K562 (cell line): ENCODE data around the gene APOB. TPM values are rescaled to one million over a fixed set of nuclear protein-coding genes. Genes with fewer than 3 reads are reported as not detected.

ENCODE experiments used
- ATAC-seq: fragments of 200-7000 bp; cut with Tn5 transposase; 3 replicates; pipeline ENCODE4 v1.9.1; 2020; ENCODE audit warnings: moderate library complexity
- BruUV-seq: library from RNA; stranded (reverse); fragments of 400-500 nt; replicated peaks from 2 replicates; lab custom pipeline; 2021; lab: Mats Ljungman, UMichigan
- CTCF ChIA-PET: fragments of 300-600 bp; formaldehyde crosslinking; extraction: SDS; loops from one replicate; lab custom pipeline; 2021; ENCODE audit warnings: low intra/inter-chr PET ratio; lab: Yijun Ruan, JAX
- POLR2A ChIA-PET: fragments of 300-600, 350-650 bp; sonication (Branson Sonifier 250); formaldehyde crosslinking; extraction: SDS; loops from one replicate; lab custom pipeline; 2021; ENCODE audit warnings: antibody characterized with exemption, inconsistent platforms; lab: Yijun Ruan, JAX
- DNase-seq, 4 experiments: peaks; one replicate each; pipeline versions ENCODE4 v3.0.0 to v3.0.0-alpha.2; 2011 to 2018; ENCODE audit warnings: low spot score in 3 of 4, mixed read lengths in 3 of 4; ENCODE audit errors: extremely low read depth in 1 of 4
- FAIRE-seq: peaks from 2 replicates; lab custom pipeline; 2011; peaks lifted over from hg19 to GRCh38; lab: Jason Lieb, UNC
- H2AFZ ChIP-seq: 2 replicates; pipeline ENCODE4 v1.6.0; 2011; ENCODE audit warnings: low read depth, low read length, control low read depth, inconsistent platforms
- H3K27ac ChIP-seq: fragments of 200-600 bp; 3 replicates; pipeline ENCODE4 v1.8.0; 2011; ENCODE audit warnings: low read depth, mild to moderate bottlenecking, control low read depth, inconsistent platforms, low read length, moderate library complexity, mixed read lengths; ENCODE audit errors: extremely low read depth
- H3K27me3 ChIP-seq, 2 experiments: fragments of 300-600 bp in 1 of 2; 2 replicates in 1 of 2; 3 replicates in 1 of 2; pipeline versions ENCODE4 v1.6.0 to v1.8.0; 2011; ENCODE audit warnings: inconsistent platforms in 2 of 2, low read length in 2 of 2, mild to moderate bottlenecking in 1 of 2, mixed read lengths in 1 of 2, moderate library complexity in 1 of 2; ENCODE audit not compliant: control insufficient read depth in 2 of 2, insufficient read depth in 2 of 2
- H3K36me3 ChIP-seq: fragments of 300-600 bp; 3 replicates; pipeline ENCODE4 v1.8.0; 2011; ENCODE audit warnings: mild to moderate bottlenecking, low read length, inconsistent platforms; ENCODE audit not compliant: control insufficient read depth, insufficient read depth
- H3K4me1 ChIP-seq, 2 experiments: fragments of 200-600 bp in 1 of 2; replicated peaks in 1 of 2; 2 replicates in 1 of 2; 3 replicates in 1 of 2; pipeline versions ENCODE4 v1.5.1 to v1.8.0; 2011; ENCODE audit warnings: inconsistent platforms in 2 of 2, low read length in 2 of 2, mild to moderate bottlenecking in 1 of 2, mixed read lengths in 1 of 2, moderate library complexity in 1 of 2; ENCODE audit not compliant: control insufficient read depth in 2 of 2, insufficient read depth in 2 of 2
- H3K4me2 ChIP-seq: 2 replicates; pipeline ENCODE4 v1.6.1; 2011; ENCODE audit warnings: low read length, control low read depth, inconsistent platforms, mixed read lengths; ENCODE audit not compliant: insufficient read depth
- H3K4me3 ChIP-seq: fragments of 200-600 bp; sonication (generic), shearing (Covaris generic); 2 replicates; pipeline ENCODE4 v1.5.1; 2016; ENCODE audit warnings: control low read depth, inconsistent platforms
- H3K79me2 ChIP-seq: fragments of 200-600 bp; 3 replicates; pipeline ENCODE4 v1.8.0; 2011; ENCODE audit warnings: low read length, inconsistent platforms; ENCODE audit not compliant: control insufficient read depth, insufficient read depth
- H3K9ac ChIP-seq, 2 experiments: 2 replicates each; pipeline versions ENCODE4 v1.6.0 to v1.6.1; 2011; ENCODE audit warnings: low read depth in 2 of 2, low read length in 2 of 2, control low read depth in 1 of 2, inconsistent platforms in 1 of 2, mild to moderate bottlenecking in 1 of 2, mixed read lengths in 1 of 2; ENCODE audit not compliant: insufficient read depth in 1 of 2
- H3K9me1 ChIP-seq: one replicate; pipeline ENCODE4 v1.6.0; 2011; ENCODE audit warnings: inconsistent platforms, mild to moderate bottlenecking, low read length, moderate library complexity; ENCODE audit not compliant: control insufficient read depth, insufficient read depth
- H3K9me3 ChIP-seq: replicated peaks from 2 replicates; pipeline ENCODE4 v1.5.1; 2011; ENCODE audit warnings: low read depth, low read length, inconsistent platforms; ENCODE audit not compliant: control insufficient read depth, insufficient read depth
- H4K20me1 ChIP-seq: replicated peaks from 2 replicates; pipeline ENCODE4 v1.6.1; 2011; ENCODE audit warnings: low read length, inconsistent platforms, mixed read lengths; ENCODE audit not compliant: control insufficient read depth, insufficient read depth
- ARID1B ChIP-seq: fragments of 450-650 bp; IDR thresholded peaks from 2 replicates; pipeline ENCODE4 v1.6.1; 2016; ENCODE audit warnings: antibody characterized with exemption, mild to moderate bottlenecking, inconsistent platforms
- ARNT ChIP-seq, 2 experiments: fragments of 450-650 bp; IDR thresholded peaks; 2 replicates each; pipeline ENCODE4 v1.6.1; 2016; ENCODE audit warnings: mild to moderate bottlenecking in 1 of 2
- CXXC5 ChIP-seq: fragments of 250-450 bp; sonication (Bioruptor Pico); IDR thresholded peaks from 2 replicates; pipeline ENCODE4 v1.8.0; 2022; ENCODE audit warnings: inconsistent platforms, mild to moderate bottlenecking, moderate library complexity
- ESRRA ChIP-seq: fragments of 450-650 bp; IDR thresholded peaks from 2 replicates; pipeline ENCODE4 v1.6.1; 2014; ENCODE audit warnings: low read depth, mild to moderate bottlenecking, moderate library complexity, borderline replicate concordance
- ETV1 ChIP-seq: fragments of 450-650 bp; conservative IDR thresholded peaks from 2 replicates; pipeline ENCODE4 v1.6.1; 2016; ENCODE audit warnings: missing genetic modification characterization, control low read depth, low read depth, missing compliant biosample characterization
- KDM2B ChIP-seq: fragments of 250-450 bp; sonication (Bioruptor Pico); IDR thresholded peaks from 2 replicates; pipeline ENCODE4 v1.8.0; 2021; ENCODE audit warnings: mild to moderate bottlenecking, moderate library complexity
- NR2F6 ChIP-seq: fragments of 450-650 bp; formaldehyde crosslinking; IDR thresholded peaks from 2 replicates; pipeline ENCODE4 v1.4.0; 2020; ENCODE audit warnings: mild to moderate bottlenecking
- PRMT5 ChIP-seq: sonication (generic); formaldehyde crosslinking; IDR thresholded peaks from 2 replicates; pipeline ENCODE4 v1.5.0; 2020; ENCODE audit warnings: missing genetic modification reagents
- SRF ChIP-seq, 2 experiments: fragments of 250-450, 450-650 bp in 1 of 2; sonication (Bioruptor Pico) in 1 of 2; sonication (generic) in 1 of 2; formaldehyde crosslinking; IDR thresholded peaks; 2 replicates each; pipeline versions ENCODE4 v1.5.0 to v1.5.1; 2020 to 2022; ENCODE audit warnings: mild to moderate bottlenecking in 1 of 2, missing genetic modification reagents in 1 of 2
- SRSF1 ChIP-seq: fragments of 200-400 bp; formaldehyde crosslinking; IDR thresholded peaks from 2 replicates; pipeline ENCODE4 v1.6.1; 2017; ENCODE audit warnings: mild to moderate bottlenecking, low read depth, low read length, moderate library complexity
- TBL1XR1 ChIP-seq, 2 experiments: IDR thresholded peaks; 2 replicates each; pipeline ENCODE4 v1.6.1; 2012; ENCODE audit warnings: improper control_type of control experiment in 2 of 2, low read length in 2 of 2, mild to moderate bottlenecking in 1 of 2
- TCFL5 ChIP-seq: fragments of 250-450 bp; sonication (Bioruptor Pico); conservative IDR thresholded peaks from 2 replicates; pipeline ENCODE4 v1.6.1; 2021; ENCODE audit warnings: mild to moderate bottlenecking, moderate library complexity, matching md5 sums
- ZNF134 ChIP-seq: fragments of 250-450 bp; sonication (Bioruptor Pico); conservative IDR thresholded peaks from 2 replicates; pipeline ENCODE4 v1.4.0; 2020
- ZNF511 ChIP-seq: sonication (generic); formaldehyde crosslinking; IDR thresholded peaks from 2 replicates; pipeline ENCODE4 v1.8.0; 2022; ENCODE audit warnings: mild to moderate bottlenecking, missing genetic modification reagents
- ZNF561 ChIP-seq: fragments of 450-650 bp; formaldehyde crosslinking; conservative IDR thresholded peaks from 2 replicates; pipeline ENCODE4 v1.4.0; 2020; ENCODE audit warnings: mild to moderate bottlenecking, moderate library complexity
- WGBS: fragments of 100-300 bp; shearing (Covaris generic); methylation state at CpG from one replicate; pipeline ENCODE4 v1.1.6; 2016; ENCODE audit warnings: low coverage, mixed read lengths; ENCODE audit not compliant: insufficient coverage; ENCODE audit errors: missing lambda C conversion rate; 5-methylcytosine and 5-hydroxymethylcytosine counted together
- in situ Hi-C: fragments of 300-500 bp; cut with MboI; formaldehyde crosslinking; loops from 4 replicates; pipeline ENCODE4 v1.15.0; 2018; ENCODE audit warnings: inconsistent platforms, mixed read lengths
- intact Hi-C: fragments of 100-400 bp; cut with micrococcal nuclease; formaldehyde crosslinking; loops from 2 replicates; pipeline ENCODE4 v1.14.2; 2022
- polyA plus RNA-seq, 8 experiments: library from polyadenylated mRNA; depleted of rRNA in 4 of 8; stranded (reverse) in 5 of 8; unstranded in 3 of 8; fragments of >200 nt; fragmentation: Nextera tagmentation in 2 of 8; fragmentation: Illumina TruSeq in 1 of 8; extraction: Ambion mirVana in 2 of 8; extraction: Trizol in 1 of 8; gene quantifications; 2 replicates each; pipeline versions ENCODE4 v1.2.1 to v1.2.3, GENCODE V29; 2011 to 2014; ENCODE audit warnings: inconsistent platforms in 1 of 8, missing spikeins in 1 of 8
- total RNA-seq, 7 experiments: library from RNA; depleted of rRNA in 6 of 7; stranded (reverse); fragments of >200 nt in 6 of 7; fragmentation: Illumina TruSeq in 2 of 7; extraction: Trizol in 2 of 7; gene quantifications; 2 replicates each; pipeline versions ENCODE4 v1.2.1 to v1.2.3, GENCODE V29; 2011 to 2021; ENCODE audit warnings: low replicate concordance in 1 of 7

Gene APOB
- total and polyA plus RNA-seq, 9 of the 15 experiments (the other 6 are each of a cell fraction or from before 2014, with no cell fraction given) = 0.73 TPM; not detected in 8

GRCh38 chr2:21039080-21039556 is 4.8 kb downstream of the APOB start:
- Histone ChIP-seq H3K4me1 (peaks cover 0 to 8% of the 10 kb centered on the region in 2 experiments; a peak in 1 of 5 replicates), H3K9me1 (no peaks in the 10 kb centered on the region), H3K27ac (no peak overlapping the region), H3K9ac (no peak overlapping the region), H3K27me3 (peaks cover 2 to 15% of the 10 kb centered on the region in 2 experiments; a peak in 3 of 5 replicates), H4K20me1 (no peaks in the 10 kb centered on the region; the same call in 1 of the 2 replicates), H3K36me3 (no peaks in the 10 kb centered on the region), H3K4me2 (no peak overlapping the region), H3K79me2 (no peaks in the 10 kb centered on the region), H2AFZ (no peak overlapping the region), H3K9me3 (no peaks in the 10 kb centered on the region), H3K4me3 (no peak overlapping the region)
- WGBS = 0% methylated on average over 4 of the region's 4 CpGs
- no peak for TF ChIP-seq ZNF134 (CRISPR knock-in tag)
- in situ Hi-C loops (no loop called here), intact Hi-C loops (no loop called here)
- FAIRE-seq = no peak
- ChIA-PET POLR2A (no interaction called here), CTCF (no interaction called here)
- no TSS peak for BruUV-seq
- DNase-seq = no peak
- ATAC-seq = no peak

GRCh38 chr2:21038403-21039073 is 5.3 kb downstream of the APOB start:
- no peaks in the 10 kb centered on the region for H3K9me3 ChIP-seq
- POLR2A ChIA-PET = no interaction called here
- BruUV-seq = no TSS peak
- H3K27me3 ChIP-seq = peaks cover 2 to 11% of the 10 kb centered on the region in 2 experiments; a peak in 3 of 5 replicates
- no peak overlapping the region for H3K9ac ChIP-seq
- no peak overlapping the region for H3K4me2 ChIP-seq
- ATAC-seq (no peak), DNase-seq (no peak), FAIRE-seq (no peak)
- intact Hi-C loops = no loop called here
- CTCF ChIA-PET = no interaction called here
- in situ Hi-C loops = no loop called here
- TF ChIP-seq NR2F6 (no peak), ESRRA (no peak), TCFL5 (CRISPR knock-in tag) (no peak), ETV1 (no peak), ARNT (IDR thresholded peaks at IDR 0.05) (no peak), KDM2B (CRISPR knock-in tag) (no peak), CXXC5 (CRISPR knock-in tag) (no peak), SRF (CRISPR knock-in tag; IDR thresholded peaks at IDR 0.05) (no peak), ZNF561 (CRISPR knock-in tag) (no peak), TBL1XR1 (IDR thresholded peaks at IDR 0.05; ENCODE audit: low read length in 2 of 2) (no peak), SRSF1 (no peak), ZNF511 (no peak), PRMT5 (CRISPR knock-in tag) (no peak), ARID1B (no peak)
- no peak overlapping the region for H2AFZ ChIP-seq
- H4K20me1 ChIP-seq = no peaks in the 10 kb centered on the region; the same call in 1 of the 2 replicates
- H3K4me3 ChIP-seq = no peak overlapping the region
- H3K27ac ChIP-seq = no peak overlapping the region
- no peaks in the 10 kb centered on the region for H3K79me2 ChIP-seq
- H3K36me3 ChIP-seq = no peaks in the 10 kb centered on the region
- H3K4me1 ChIP-seq = peaks cover 0 to 3% of the 10 kb centered on the region in 2 experiments; a peak in 1 of 5 replicates
- H3K9me1 ChIP-seq = no peaks in the 10 kb centered on the region
- 6% methylated on average over 4 of the region's 4 CpGs for WGBS
